ENCODE results near the gene AGO4.

GRCh38 chr1:35899941-35900340, 92.1 kb downstream of the AGO4 start:
- TF ChIP-seq POLR2A (IDR thresholded peaks at IDR 0.05) (no peak), CTCF (IDR thresholded peaks at IDR 0.05) (no peak), POLR2AphosphoS5 (IDR thresholded peaks at IDR 0.05) (no peak)
